ENCODE measurements around the gene LMAN2L. TPM values are rescaled to one million over a fixed set of nuclear protein-coding genes. Genes with fewer than 3 reads are reported as not detected.
A peak's percentile ranks its signal among the peaks of the same experiment; 100 is the strongest.

LMAN2L gene
- total RNA-seq, 2 donors from 2014 or later, result 13.5 to 24.7 TPM

DNA sequence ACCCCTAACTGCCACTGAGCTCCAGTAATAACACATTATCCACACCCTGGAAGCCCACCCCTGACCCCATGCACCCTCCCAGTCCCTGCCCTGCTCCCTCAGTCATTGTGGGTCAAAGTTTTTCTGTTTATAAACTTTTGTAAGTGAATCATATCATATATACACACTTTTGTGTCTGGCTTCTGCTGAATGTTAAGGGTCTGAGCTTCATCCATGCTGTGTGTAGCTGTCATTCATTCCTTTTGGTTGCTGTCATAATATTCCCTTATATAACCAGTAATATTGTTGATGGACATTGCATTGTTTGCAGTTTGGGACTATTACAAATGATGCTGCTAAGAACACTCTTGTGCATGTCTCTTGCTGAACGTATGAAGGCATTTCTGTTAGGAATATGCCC, 35.3 kb upstream of the LMAN2L start:
- intact Hi-C loops (cut with DNase I), result no loop called here
- no peak overlapping the region for H3K27ac ChIP-seq
- no peaks in the 10 kb centered on the region for H3K9me3 ChIP-seq
- no peak for DNase-seq
- H3K27me3 ChIP-seq, result no peaks in the 10 kb centered on the region
- H3K36me3 ChIP-seq, result no peaks in the 10 kb centered on the region
- peaks cover 24% of the 10 kb centered on the region for H3K4me1 ChIP-seq
- no peak overlapping the region for H3K4me3 ChIP-seq
- H3K9ac ChIP-seq (ENCODE audit: low read depth in 2 of 2, low read length in 2 of 2), result no peak overlapping the region
- TF ChIP-seq, protein P1, sequence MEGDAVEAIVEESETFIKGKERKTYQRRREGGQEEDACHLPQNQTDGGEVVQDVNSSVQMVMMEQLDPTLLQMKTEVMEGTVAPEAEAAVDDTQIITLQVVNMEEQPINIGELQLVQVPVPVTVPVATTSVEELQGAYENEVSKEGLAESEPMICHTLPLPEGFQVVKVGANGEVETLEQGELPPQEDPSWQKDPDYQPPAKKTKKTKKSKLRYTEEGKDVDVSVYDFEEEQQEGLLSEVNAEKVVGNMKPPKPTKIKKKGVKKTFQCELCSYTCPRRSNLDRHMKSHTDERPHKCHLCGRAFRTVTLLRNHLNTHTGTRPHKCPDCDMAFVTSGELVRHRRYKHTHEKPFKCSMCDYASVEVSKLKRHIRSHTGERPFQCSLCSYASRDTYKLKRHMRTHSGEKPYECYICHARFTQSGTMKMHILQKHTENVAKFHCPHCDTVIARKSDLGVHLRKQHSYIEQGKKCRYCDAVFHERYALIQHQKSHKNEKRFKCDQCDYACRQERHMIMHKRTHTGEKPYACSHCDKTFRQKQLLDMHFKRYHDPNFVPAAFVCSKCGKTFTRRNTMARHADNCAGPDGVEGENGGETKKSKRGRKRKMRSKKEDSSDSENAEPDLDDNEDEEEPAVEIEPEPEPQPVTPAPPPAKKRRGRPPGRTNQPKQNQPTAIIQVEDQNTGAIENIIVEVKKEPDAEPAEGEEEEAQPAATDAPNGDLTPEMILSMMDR (IDR thresholded peaks at IDR 0.05), result no peak

- DNase-seq, result no peak
- Histone ChIP-seq H3K27me3 (no peaks in the 10 kb centered on the region), H3K4me1 (peaks cover 32% of the 10 kb centered on the region), H3K27ac (peak overlapping the region; percentile 37), H3K9ac (ENCODE audit: low read depth in 2 of 2, low read length in 2 of 2) (peak overlapping the region; percentile 60 to 68), H3K9me3 (no peaks in the 10 kb centered on the region), H3K36me3 (no peaks in the 10 kb centered on the region), H3K4me3 (peak overlapping the region; percentile 14)
- TF ChIP-seq, protein P1 (IDR thresholded peaks at IDR 0.05), result no peak
- intact Hi-C loops (cut with DNase I), result no loop called here
Measured at GRCh38 chr2:96773922-96774321, 34.1 kb upstream of the LMAN2L start.

GRCh38 chr2:96772903-96773671, 33.2 kb upstream of the LMAN2L start:
- no peaks in the 10 kb centered on the region for H3K27me3 ChIP-seq
- intact Hi-C loops (cut with DNase I), result no loop called here
- no peaks in the 10 kb centered on the region for H3K36me3 ChIP-seq
- peak overlapping the region; percentile 37 for H3K27ac ChIP-seq
- no peak for DNase-seq
- no peaks in the 10 kb centered on the region for H3K9me3 ChIP-seq
- H3K9ac ChIP-seq (ENCODE audit: low read depth in 2 of 2, low read length in 2 of 2), result peak overlapping the region; percentile 18 to 51
- peaks cover 32% of the 10 kb centered on the region for H3K4me1 ChIP-seq
- TF ChIP-seq, protein P1 (IDR thresholded peaks at IDR 0.05), result no peak
- no peak overlapping the region for H3K4me3 ChIP-seq

- H3K4me1 ChIP-seq, result peaks cover 38% of the 10 kb centered on the region
- TF ChIP-seq, protein P1 (IDR thresholded peaks at IDR 0.05), result no peak
- DNase-seq, result peak; percentile 86
Measured at GRCh38 chr2:96771796-96772618, 32.1 kb upstream of the LMAN2L start.

DNA sequence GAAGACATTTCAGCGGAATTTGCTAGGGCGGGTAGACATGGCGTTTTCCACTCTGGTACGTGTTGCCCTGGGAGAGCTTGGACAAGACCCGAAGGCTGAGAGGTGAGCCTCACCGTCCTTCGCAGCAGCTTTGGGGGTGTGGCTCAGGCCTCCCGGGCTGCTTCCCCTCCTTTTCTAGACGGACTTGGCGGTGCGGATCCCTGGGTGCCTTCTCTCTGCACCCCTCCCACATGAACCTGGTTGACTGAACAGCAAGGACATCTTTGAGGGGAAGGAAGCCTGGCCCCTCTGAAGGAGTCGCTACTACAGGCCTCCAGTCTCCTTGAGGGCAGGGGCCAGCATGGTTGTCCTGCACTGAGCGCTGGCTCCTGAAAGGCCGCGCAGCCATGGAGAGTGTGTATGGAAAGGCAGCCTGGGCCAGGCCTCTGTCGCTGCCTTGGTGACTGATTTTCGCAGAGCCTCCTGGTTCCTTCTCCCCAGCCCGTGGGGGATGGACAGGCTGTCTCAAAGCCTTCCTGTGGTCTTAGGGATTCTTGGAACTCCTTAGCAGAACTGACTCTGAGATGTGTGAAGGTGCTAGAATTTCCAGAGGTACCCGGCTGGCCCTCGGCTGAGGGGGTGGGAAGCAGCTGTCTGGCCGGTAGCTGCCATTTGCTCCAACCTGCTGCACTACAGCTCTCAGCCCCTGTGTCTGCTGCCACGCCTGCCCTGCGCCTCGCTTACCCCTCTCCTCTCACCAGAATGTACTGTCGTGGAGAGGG, 30.8 kb upstream of the LMAN2L start:
- H3K4me1 ChIP-seq, result peaks cover 42% of the 10 kb centered on the region
- peak overlapping the region; percentile 78 for H3K27ac ChIP-seq
- no peaks in the 10 kb centered on the region for H3K36me3 ChIP-seq
- intact Hi-C loops (cut with DNase I), result no loop called here
- DNase-seq, result no peak
- TF ChIP-seq, protein P1 (IDR thresholded peaks at IDR 0.05), result no peak
- no peaks in the 10 kb centered on the region for H3K9me3 ChIP-seq
- H3K27me3 ChIP-seq, result no peaks in the 10 kb centered on the region
- H3K9ac ChIP-seq (ENCODE audit: low read depth in 2 of 2, low read length in 2 of 2), result peak overlapping the region in 1 of 2 donors; percentile 66
- H3K4me3 ChIP-seq, result no peak overlapping the region

More at GRCh38 chr2:96771796-96772618, 32.1 kb upstream of the LMAN2L start:
- H3K27me3 ChIP-seq, result no peaks in the 10 kb centered on the region
- intact Hi-C loops (cut with DNase I), result no loop called here
- no peaks in the 10 kb centered on the region for H3K36me3 ChIP-seq
- H3K27ac ChIP-seq, result peak overlapping the region; percentile 43
- no peaks in the 10 kb centered on the region for H3K9me3 ChIP-seq
- peak overlapping the region in 1 of 2 donors; percentile 59 for H3K9ac ChIP-seq (ENCODE audit: low read depth in 2 of 2, low read length in 2 of 2)
- H3K4me3 ChIP-seq, result no peak overlapping the region

All from colonic mucosa (tissue), 4 donors.